Right cardiac atrium (tissue), 5 donors: ENCODE results near the gene PPFIA1. TPM values are rescaled to one million over a fixed set of nuclear protein-coding genes. Genes with fewer than 3 reads are reported as not detected.

Source experiments
- microRNA-seq, 2 donors: library from miRNA; unstranded; fragments of <30 nt; microRNA quantifications; one replicate each; pipeline ENCODE4 v1.2.0, GENCODE V29; 2020 to 2021
- polyA plus RNA-seq: library from polyadenylated mRNA; stranded (reverse); fragments of 200-250 nt; gene quantifications from one replicate; pipeline ENCODE4 v1.2.3, GENCODE V29; 2013
- total RNA-seq, 4 donors: library from RNA; stranded (reverse); fragmentation: NEBNext Ultra II Directional; extraction: Animal tissue kit (Norgen Biotek cat#: 25700); gene quantifications; one replicate each; pipeline ENCODE4 v1.2.1, GENCODE V29; 2021
- donor health status: healthy with polysubstance abuse.
- donor health status: DM: no; HTN: yes; CAD: no.
- donor health status: DM: no; HTN: no; CAD: no.
- donor health status: DM: no; HTN: yes; CAD: no; lungs with severe emphysema.
- donor health status: DM: yes; HTN: yes; CAD: no.

PPFIA1 gene
- total and polyA plus RNA-seq, 5 donors: 16.2 to 44.9 (median 37.7) TPM

Small RNA genes lying within 50 kb of the gene (microRNA-seq; reads per million reads assigned to microRNA genes)
- gene MIR548K: 7.6 to 10.7 reads per million in 2 donors

Other genes starting within 250 kb of the PPFIA1 start
- 10 to 100 TPM in 2 of 4 donors, 1 to 10 TPM in 2; 7.9 to 18.2 (median 9.5) TPM for gene ANO1, start 192.4 kb upstream of the PPFIA1 start, total RNA-seq
- gene ANO1, start 192.4 kb upstream of the PPFIA1 start, polyA plus RNA-seq: 6.8 TPM
- 10 to 100 TPM; 11.3 to 13.4 (median 12.3) TPM for gene FADD, start 67.4 kb upstream of the PPFIA1 start, total RNA-seq
- 10.6 TPM for gene FADD, start 67.4 kb upstream of the PPFIA1 start, polyA plus RNA-seq
- 100 to 1,000 TPM in 1 of 4 donors, 10 to 100 TPM in 3; 84.1 to 117 (median 85.9) TPM for gene CTTN, start 127.8 kb downstream of the PPFIA1 start, total RNA-seq
- gene CTTN, start 127.8 kb downstream of the PPFIA1 start, polyA plus RNA-seq: 67.7 TPM